ENCODE results near the gene AKAP13. TPM values are rescaled to one million over a fixed set of nuclear protein-coding genes. Genes with fewer than 3 reads are reported as not detected.

AKAP13 gene
- polyA plus RNA-seq, 3 donors: 47.9 to 99.7 (median 92.6) TPM

- intact Hi-C loops (cut with micrococcal nuclease): loop anchor here in 1 of 2 donors (10.0 kb wide), 1 partner anchor 215 kb away; no protein-coding TSS in a partner anchor
- H3K27ac Mint-ChIP-seq: no peak overlapping the region
- Histone ChIP-seq H3K4me2 (replicated peaks; ENCODE audit: extremely low read depth, low read length, poor library complexity, severe bottlenecking) (no peak overlapping the region), H3K4me1 (ENCODE audit: control insufficient read depth in 1 of 2, insufficient read depth in 2 of 2, low read length in 2 of 2) (peaks cover 12 to 20% of the 10 kb centered on the region in 2 donors), H3K9ac (ENCODE audit: insufficient read depth, low read length, poor library complexity, severe bottlenecking) (no peak overlapping the region), H3K9me3 (replicated peaks in 1 of 2; ENCODE audit: control insufficient read depth in 1 of 2, insufficient read depth in 1 of 2, low read length in 2 of 2) (no peaks in the 10 kb centered on the region), H3K4me3 (replicated peaks in 1 of 3; ENCODE audit: low read depth in 2 of 3, low read length in 3 of 3) (no peak overlapping the region), H3K79me2 (ENCODE audit: insufficient read depth, low read length) (peaks cover 18% of the 10 kb centered on the region), H3K36me3 (replicated peaks in 1 of 2; ENCODE audit: control insufficient read depth in 1 of 2, insufficient read depth in 2 of 2, low read length in 2 of 2) (no peaks in the 10 kb centered on the region), H3K27me3 (ENCODE audit: control insufficient read depth in 2 of 2, insufficient read depth in 2 of 2, low read length in 2 of 2) (no peaks in the 10 kb centered on the region), H4K20me1 (ENCODE audit: insufficient read depth, low read length) (no peaks in the 10 kb centered on the region), H3K27ac (ENCODE audit: low read depth in 1 of 2, low read length in 2 of 2) (no peak overlapping the region), H2AFZ (ENCODE audit: insufficient read depth, low read depth, low read length, poor library complexity, severe bottlenecking) (no peak overlapping the region)
- no peak overlapping the region for H3K4me3 Mint-ChIP-seq
- peaks cover 0 to 2% (median 0%) of the 10 kb centered on the region in 7 donors for H3K9me3 Mint-ChIP-seq
- WGBS (ENCODE audit: insufficient coverage): 100% methylated on average over 2 of the region's 3 CpGs
- no peaks in the 10 kb centered on the region for H3K27me3 Mint-ChIP-seq (ENCODE audit: low read depth in 3 of 3)
- TF ChIP-seq, protein P1, sequence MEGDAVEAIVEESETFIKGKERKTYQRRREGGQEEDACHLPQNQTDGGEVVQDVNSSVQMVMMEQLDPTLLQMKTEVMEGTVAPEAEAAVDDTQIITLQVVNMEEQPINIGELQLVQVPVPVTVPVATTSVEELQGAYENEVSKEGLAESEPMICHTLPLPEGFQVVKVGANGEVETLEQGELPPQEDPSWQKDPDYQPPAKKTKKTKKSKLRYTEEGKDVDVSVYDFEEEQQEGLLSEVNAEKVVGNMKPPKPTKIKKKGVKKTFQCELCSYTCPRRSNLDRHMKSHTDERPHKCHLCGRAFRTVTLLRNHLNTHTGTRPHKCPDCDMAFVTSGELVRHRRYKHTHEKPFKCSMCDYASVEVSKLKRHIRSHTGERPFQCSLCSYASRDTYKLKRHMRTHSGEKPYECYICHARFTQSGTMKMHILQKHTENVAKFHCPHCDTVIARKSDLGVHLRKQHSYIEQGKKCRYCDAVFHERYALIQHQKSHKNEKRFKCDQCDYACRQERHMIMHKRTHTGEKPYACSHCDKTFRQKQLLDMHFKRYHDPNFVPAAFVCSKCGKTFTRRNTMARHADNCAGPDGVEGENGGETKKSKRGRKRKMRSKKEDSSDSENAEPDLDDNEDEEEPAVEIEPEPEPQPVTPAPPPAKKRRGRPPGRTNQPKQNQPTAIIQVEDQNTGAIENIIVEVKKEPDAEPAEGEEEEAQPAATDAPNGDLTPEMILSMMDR (IDR thresholded peaks at IDR 0.05): no peak
- peaks cover 24% of the 10 kb centered on the region for H3K4me1 Mint-ChIP-seq
- DNase-seq: no peak
- peaks cover 0 to 2% of the 10 kb centered on the region in 2 donors for H3K36me3 Mint-ChIP-seq
Measured at GRCh38 chr15:85509973-85510372, 129.6 kb downstream of the AKAP13 start.

- H3K4me3 ChIP-seq (replicated peaks in 1 of 3; ENCODE audit: low read depth in 2 of 3, low read length in 3 of 3): no peak overlapping the region
- no peak overlapping the region for H2AFZ ChIP-seq (ENCODE audit: insufficient read depth, low read depth, low read length, poor library complexity, severe bottlenecking)
- no peaks in the 10 kb centered on the region for H3K36me3 ChIP-seq (replicated peaks in 1 of 2; ENCODE audit: control insufficient read depth in 1 of 2, insufficient read depth in 2 of 2, low read length in 2 of 2)
- Mint-ChIP-seq H3K4me3 (no peak overlapping the region), H3K27me3 (ENCODE audit: low read depth in 3 of 3) (no peaks in the 10 kb centered on the region), H3K36me3 (peaks cover 0 to 3% of the 10 kb centered on the region in 2 donors), H3K9me3 (peaks cover 0 to 2% (median 0%) of the 10 kb centered on the region in 7 donors), H3K4me1 (peaks cover 3% of the 10 kb centered on the region), H3K27ac (no peak overlapping the region)
- H3K27me3 ChIP-seq (ENCODE audit: control insufficient read depth in 2 of 2, insufficient read depth in 2 of 2, low read length in 2 of 2): no peaks in the 10 kb centered on the region
- DNase-seq: no peak
- no peaks in the 10 kb centered on the region for H3K9me3 ChIP-seq (replicated peaks in 1 of 2; ENCODE audit: control insufficient read depth in 1 of 2, insufficient read depth in 1 of 2, low read length in 2 of 2)
- H3K4me2 ChIP-seq (replicated peaks; ENCODE audit: extremely low read depth, low read length, poor library complexity, severe bottlenecking): no peak overlapping the region
- H3K9ac ChIP-seq (ENCODE audit: insufficient read depth, low read length, poor library complexity, severe bottlenecking): no peak overlapping the region
- no peaks in the 10 kb centered on the region for H4K20me1 ChIP-seq (ENCODE audit: insufficient read depth, low read length)
- peaks cover 9% of the 10 kb centered on the region for H3K79me2 ChIP-seq (ENCODE audit: insufficient read depth, low read length)
- H3K4me1 ChIP-seq (ENCODE audit: control insufficient read depth in 1 of 2, insufficient read depth in 2 of 2, low read length in 2 of 2): no peaks in the 10 kb centered on the region
- intact Hi-C loops (cut with micrococcal nuclease): no loop called here
- WGBS (ENCODE audit: insufficient coverage): no CpG with 5 or more reads among the region's 3 CpGs
- H3K27ac ChIP-seq (ENCODE audit: low read depth in 1 of 2, low read length in 2 of 2): no peak overlapping the region
- TF ChIP-seq, protein P1 (IDR thresholded peaks at IDR 0.05): no peak
Measured at GRCh38 chr15:85514413-85514812, 134.0 kb downstream of the AKAP13 start.
